Activated CD8-positive, alpha-beta memory T cell treated with anti-CD3 and anti-CD28 coated beads, Interleukin-2, amount 50 U/mL, for 48 hours (primary cell): ENCODE data around the gene DYRK3.
"Not testable (repeated sequence)": the region's sequence is repeated elsewhere in the genome, so short reads cannot be mapped to it uniquely, and the experiment has no call there.

Source experiments
- DNase-seq: peaks from one replicate; pipeline ENCODE4 v3.0.0-alpha.2; 2020

The DYRK3 gene

DNA sequence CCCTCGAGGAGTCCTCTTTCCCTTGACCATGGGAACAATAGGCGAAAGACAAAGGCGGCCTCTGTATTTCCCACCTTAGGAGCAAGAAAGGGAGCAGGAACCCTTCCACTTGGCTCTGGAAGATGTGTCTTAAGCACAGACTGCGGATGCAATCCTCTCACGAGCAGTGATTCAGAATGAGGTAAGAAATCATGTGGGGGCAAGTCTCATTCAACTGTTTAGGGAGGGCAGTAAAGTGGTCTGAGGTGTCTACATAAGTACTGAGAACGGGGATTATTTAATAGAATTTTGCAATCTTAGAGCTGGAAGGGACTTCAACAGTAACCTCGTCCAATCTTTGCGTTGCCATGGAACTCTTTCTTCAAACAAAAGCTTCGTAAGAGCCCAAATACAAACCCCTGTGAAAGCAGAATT lies 1.6 kb upstream of the DYRK3 start:
- no peak for DNase-seq

DNA sequence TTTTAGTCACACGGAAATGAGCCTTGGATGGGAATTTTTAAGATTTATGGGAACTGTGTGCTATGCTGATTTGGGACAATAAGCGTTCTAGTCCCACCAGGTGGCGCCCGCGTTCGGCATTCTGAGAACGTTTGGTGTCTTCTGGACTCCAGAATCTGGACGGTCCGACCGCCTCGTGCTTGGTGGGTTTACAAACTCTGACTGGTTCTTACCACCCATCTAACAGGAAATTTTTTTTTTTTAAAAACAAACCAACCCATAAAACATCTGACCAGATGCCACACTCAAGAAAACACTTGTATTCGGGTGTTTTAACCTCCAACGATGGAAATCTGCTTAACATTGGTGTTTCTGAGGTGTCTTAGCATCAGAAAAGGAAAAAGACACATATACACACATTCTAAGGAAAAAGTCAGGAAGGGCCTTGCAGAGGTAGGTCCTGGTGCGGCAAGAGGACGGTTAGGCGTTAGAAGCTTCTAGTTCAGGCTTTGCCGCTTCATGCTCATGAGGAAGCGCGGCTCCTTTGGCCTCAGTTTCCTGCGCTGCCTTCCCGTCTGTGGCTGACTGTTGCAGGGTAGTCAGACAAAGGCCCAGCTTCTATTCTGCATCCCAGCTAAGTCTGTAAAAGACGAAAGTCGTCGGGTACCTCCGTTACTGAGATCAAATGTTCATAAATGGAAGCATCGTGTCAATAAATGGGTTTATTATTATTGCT lies 814 bp upstream of the DYRK3 start:
- DNase-seq: peak; percentile 90

DNA sequence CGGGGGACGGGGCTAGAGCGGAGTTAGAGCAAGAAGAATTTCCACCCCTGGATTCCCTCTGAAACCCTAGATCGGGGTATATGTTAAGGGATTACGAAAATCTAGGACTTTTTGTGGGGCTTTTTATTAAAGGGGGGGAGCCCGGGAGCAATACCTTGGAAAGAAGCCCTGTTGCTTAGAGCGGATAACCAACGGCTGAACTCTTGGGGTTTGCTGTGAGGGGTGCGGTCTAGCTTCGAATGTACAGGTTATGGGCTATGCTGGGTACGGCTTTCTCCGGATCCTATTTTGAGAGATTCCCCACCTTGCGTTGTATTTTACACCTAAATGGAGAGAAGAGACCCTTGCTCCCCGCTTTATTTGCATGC lies 626 bp downstream of the DYRK3 start:
- DNase-seq: no peak

DNA sequence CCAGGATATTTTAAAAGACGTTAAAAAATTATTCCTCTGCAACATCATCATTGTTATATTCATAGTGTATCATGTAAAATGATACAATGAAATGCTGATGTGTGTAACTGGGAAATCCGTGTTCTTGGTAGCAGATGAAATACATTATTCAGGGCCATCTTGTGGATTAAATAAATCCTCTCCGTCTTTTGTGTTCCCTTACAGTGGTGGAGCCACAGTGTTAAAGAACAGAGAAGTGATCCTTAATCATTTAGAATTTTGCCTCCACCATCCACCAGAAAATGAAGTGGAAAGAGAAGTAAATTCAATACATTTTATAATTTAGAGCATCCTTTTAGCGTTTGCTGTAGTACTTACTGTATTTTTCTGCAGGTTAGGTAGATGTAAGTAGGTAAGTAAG lies 1.3 kb downstream of the DYRK3 start:
- no peak for DNase-seq

DNA sequence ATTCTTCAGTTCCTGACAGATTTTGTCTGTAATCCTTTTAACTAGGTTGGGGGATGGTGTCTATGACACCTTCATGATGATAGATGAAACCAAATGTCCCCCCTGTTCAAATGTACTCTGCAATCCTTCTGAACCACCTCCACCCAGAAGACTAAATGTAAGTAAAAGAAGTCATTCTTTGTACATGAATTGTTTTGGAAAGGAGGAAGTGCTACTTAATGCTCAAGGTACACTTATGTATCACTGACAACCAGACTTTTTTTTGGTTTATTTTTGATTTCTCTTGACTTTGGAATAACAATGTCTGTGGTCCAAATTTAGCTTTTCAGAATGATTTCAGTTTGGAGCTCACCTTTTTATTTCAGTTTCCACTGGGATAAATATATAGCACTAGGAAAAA lies 2.3 kb downstream of the DYRK3 start:
- no peak for DNase-seq

DNA sequence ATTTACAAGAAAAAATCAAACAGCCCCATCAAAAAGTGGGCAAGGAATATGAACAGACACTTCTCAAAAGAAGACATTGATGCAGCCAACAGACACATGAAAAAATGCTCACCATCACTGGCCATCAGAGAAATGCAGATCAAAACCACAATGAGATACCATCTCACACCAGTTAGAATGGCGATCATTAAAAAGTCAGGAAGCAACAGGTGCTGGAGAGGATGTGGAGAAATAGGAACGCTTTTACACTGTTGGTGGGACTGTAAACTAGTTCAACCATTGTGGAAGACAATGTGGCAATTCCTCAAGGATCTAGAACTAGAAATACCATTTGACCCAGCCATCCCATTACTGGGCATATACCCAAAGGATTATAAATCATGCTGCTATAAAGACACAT lies 6.7 kb downstream of the DYRK3 start:
- not testable (repeated sequence) for DNase-seq

GRCh38 chr1:206643118-206643698 lies 7.9 kb downstream of the DYRK3 start:
- no peak for DNase-seq

DNA sequence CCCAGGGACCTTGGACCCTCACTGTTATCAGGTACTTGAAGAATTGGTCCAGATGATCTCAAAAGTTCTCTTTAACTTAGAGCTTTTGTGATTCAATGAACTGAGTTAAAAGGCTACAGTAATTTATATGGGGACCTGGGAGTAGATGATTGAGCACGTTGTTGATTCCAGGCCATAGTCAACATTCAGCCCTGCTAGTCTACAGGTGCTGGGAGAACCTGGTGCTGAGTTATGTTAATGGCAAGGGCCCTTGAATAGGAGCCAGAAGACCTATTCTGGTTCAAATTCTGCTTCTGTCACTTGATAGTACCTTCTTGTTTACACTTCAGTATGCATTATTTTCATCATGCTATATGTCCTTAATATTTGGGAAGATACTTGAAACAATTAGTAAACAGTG lies 11.2 kb downstream of the DYRK3 start:
- DNase-seq: no peak

- no peak for DNase-seq
Measured at GRCh38 chr1:206647224-206647623, 11.9 kb downstream of the DYRK3 start.

DNA sequence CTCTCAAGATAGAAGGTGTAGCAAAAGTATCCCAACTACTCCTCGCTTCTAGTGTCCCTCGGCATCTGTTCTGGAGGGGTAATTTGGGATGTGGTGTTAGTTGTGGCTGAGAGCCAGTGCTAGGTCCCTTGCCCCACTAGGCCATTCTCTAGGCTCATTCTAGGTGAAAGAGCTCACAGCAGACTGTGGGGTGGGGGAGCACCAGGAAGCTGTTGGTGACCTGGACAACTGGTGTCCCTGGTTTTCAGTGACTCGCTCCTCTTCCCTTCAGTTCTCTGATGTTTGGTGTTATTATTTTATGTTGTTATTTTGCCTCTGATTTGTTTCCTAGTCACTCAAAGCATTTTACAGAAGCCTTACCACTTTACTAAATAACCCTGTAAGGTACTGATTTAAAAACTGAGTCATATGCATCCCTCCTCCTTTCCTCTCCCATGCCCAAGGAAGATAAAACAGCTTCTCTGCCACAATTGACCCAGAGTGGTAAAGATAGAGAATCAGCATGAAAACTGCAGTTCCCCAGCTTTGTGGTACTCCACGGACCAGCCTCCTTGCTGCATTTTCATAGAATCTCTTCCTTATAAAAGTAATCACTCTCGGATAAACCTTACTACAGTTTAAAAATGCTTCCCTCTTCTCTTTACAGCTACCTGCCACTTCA lies 14.1 kb downstream of the DYRK3 start:
- no peak for DNase-seq

- no peak for DNase-seq
Measured at GRCh38 chr1:206651014-206651413, 15.7 kb downstream of the DYRK3 start.

DNA sequence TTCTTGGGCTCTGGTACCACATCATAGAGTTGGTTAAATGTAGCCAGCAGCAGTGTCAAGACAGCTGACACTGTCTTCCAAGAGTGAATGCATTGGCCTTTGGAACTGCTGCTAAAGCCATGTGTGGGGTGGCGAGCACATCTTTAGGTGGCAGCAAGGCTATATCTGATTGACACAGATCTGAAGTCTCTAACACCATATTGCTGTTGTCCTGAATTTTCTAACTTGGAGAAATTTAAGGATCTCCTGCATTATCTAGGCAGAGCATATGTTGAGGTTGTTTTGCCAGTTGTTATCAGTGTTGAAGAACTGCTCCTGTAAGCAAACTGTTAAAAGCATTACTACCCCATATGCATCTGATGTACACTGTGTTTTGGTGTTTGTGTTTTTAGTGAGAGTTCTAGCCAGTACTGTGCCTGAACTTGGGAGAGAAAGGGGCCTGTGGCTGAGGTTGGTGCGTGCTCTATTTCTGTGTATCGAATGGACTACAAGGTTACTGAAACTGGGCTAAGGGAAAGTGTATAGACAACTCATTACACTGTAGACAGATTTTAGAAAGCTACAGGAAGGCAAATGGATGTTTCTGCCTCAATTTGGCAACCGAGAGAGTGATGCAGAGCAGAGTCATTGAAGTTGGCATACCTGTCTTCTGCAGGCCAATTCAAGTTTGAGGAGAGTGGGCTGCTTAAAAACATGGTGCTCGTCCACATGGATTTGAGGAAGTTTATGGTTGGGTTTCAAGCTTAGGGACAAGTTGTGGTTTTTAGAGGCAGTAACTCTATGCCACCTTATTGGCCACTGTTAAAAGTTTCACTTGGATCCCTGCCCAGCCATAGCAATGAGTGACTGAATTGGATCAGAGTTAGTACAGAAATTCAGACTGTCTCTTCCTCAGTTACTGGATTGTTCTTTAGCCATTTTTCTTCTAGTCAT lies 16.9 kb downstream of the DYRK3 start:
- DNase-seq: no peak

DNA sequence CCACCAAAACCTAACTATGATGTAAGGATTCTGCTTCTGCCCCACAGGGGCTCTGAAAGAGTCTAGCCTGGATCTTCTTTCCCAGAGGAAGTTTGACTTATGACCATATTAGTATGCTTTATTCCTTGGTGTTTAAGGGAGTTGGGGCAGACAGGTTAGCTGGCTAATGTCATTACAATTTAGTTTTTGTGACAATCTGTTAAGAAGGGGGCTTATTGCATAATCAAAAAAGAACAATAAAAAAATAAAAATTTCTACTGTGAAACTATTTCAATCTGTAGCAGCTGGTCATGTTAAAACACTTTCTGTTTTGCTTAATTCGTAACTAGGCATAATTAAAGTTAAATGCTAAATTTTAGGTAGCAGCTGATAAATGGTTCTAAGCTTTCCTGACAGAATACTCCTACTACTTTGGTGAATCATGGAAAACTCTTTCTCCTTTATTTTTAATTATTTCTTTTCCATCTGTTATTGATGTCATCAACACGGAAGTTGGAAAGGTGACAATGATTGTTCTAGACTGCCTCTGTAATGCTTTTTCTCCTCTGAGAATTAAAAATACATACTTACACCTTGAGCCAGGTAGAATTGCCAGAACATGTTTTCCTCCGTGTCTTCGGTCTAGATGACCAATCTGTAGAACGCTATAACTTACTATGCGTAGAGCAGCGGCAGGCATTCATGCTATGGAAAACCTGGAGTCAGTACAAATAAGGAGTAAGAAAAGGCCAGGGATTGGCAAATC lies 18.6 kb downstream of the DYRK3 start:
- no peak for DNase-seq

GRCh38 chr1:206654828-206655227 lies 19.5 kb downstream of the DYRK3 start:
- DNase-seq: no peak

- DNase-seq: no peak
Measured at GRCh38 chr1:206655471-206655882, 20.1 kb downstream of the DYRK3 start.

GRCh38 chr1:206656936-206657335 lies 21.6 kb downstream of the DYRK3 start:
- no peak for DNase-seq

DNA sequence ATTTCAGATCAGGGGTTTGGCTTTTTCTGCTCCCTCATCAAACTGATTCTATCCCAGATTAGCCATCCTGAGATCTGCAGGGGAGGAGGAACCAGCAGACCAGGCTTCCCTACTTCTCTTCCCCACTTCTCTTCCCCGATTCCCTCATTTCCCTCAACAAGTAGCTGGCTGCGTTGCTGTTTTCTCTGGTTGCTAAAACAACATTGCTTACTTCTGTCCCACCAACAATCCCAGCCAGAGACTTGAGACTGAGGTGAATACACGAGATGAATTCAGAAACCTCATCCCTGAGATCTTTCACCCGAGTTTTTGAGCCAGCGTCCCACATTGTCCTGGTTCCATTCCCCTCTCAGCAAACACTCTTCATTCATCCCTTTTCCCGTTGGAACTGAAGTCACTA lies 22.4 kb downstream of the DYRK3 start:
- no peak for DNase-seq

GRCh38 chr1:206658264-206658980 lies 23.1 kb downstream of the DYRK3 start:
- peak; percentile 84 for DNase-seq

- no peak for DNase-seq
Measured at GRCh38 chr1:206658981-206659273, 23.6 kb downstream of the DYRK3 start.

GRCh38 chr1:206660136-206660535 lies 24.8 kb downstream of the DYRK3 start:
- DNase-seq: no peak

GRCh38 chr1:206661161-206661820 lies 26.0 kb downstream of the DYRK3 start:
- no peak for DNase-seq
